Activated T-helper 1 cell treated with anti-CD3 and anti-CD28 coated beads, Interleukin-12 subunit alpha, Interleukin-12 subunit beta, Interleukin-2, Interleukin-4 antibody, amounts not matched to agents 30 ng/mL and 10 ng/mL and 1 ng/mL, durations not matched to agents 14 hours and 24 hours and 36 hours (primary cell): ENCODE data around the gene GNB1L. TPM values are rescaled to one million over a fixed set of nuclear protein-coding genes. Genes with fewer than 3 reads are reported as not detected.

Experiments used
- DNase-seq: peaks from one replicate; pipeline ENCODE4 v3.0.0; 2021; ENCODE audit warnings: low spot score
- H3K27ac Mint-ChIP-seq: one replicate; pipeline ENCODE4 v1.8.0; 2021; ENCODE audit warnings: mild to moderate bottlenecking, mixed read lengths
- H3K27me3 Mint-ChIP-seq: one replicate; pipeline ENCODE4 v1.8.0; 2022; ENCODE audit warnings: mild to moderate bottlenecking, moderate library complexity, mixed read lengths; ENCODE audit not compliant: insufficient read depth
- H3K36me3 Mint-ChIP-seq: one replicate; pipeline ENCODE4 v1.8.0; 2021; ENCODE audit warnings: low read depth, mixed read lengths
- H3K4me1 Mint-ChIP-seq: one replicate; pipeline ENCODE4 v1.8.0; 2021; ENCODE audit warnings: low read depth, mixed read lengths
- H3K4me3 Mint-ChIP-seq: one replicate; pipeline ENCODE4 v1.8.0; 2021; ENCODE audit warnings: mild to moderate bottlenecking, moderate library complexity, mixed read lengths
- H3K9me3 Mint-ChIP-seq: one replicate; pipeline ENCODE4 v1.8.0; 2021; ENCODE audit warnings: mixed read lengths
- intact Hi-C: fragments of 100-400 bp; cut with micrococcal nuclease; formaldehyde crosslinking; loops from one replicate; pipeline ENCODE4 v1.15.1; 2024
- total RNA-seq: library from RNA; stranded (reverse); gene quantifications from 2 replicates; pipeline ENCODE4 v1.2.3, GENCODE V29; 2022

GNB1L gene
- total RNA-seq, 1 donor from 2014 or later, result 21.5 TPM

DNA sequence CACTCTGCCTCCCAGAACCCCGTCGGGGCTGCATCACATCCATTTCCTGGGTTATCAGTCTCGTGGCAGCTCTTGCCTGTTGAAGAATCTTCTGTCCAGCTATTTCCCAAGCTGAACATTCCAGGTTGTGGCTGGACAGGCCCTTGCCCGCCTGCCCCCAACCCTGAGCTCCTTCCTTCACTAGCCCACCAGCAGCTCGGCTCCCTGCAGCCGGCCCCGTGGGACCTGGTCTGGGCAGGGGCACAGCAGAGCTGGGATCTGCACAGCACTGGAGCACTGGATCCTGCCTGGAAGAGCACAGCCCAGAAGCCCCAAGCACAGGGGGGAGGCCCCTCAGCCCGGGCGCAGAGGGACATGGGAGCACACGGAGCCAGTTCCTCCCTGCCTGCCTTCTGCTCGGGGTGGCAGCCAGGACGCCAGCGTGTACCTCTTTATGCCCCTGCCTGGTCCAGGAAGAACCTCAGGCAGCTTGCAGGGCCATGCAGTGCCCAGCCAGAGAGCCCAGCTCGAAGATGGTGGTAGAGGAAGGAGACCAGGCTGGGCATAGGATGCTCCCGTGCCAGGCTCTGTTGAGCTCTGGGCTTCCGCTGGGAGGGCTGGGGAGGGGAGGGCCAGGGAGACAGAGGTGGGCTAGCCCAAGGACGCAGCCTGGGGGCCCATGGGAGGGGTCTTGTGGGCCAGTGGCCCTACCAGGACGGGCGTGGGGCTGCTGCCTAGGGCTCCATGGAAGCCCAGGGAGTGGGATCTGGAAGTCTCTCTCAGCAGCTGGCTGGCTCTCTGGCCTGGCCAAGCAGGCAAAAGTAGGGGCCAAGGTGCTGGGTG, 16.6 kb upstream of the GNB1L start:
- Mint-ChIP-seq H3K27ac (no peak overlapping the region), H3K9me3 (no peaks in the 10 kb centered on the region), H3K36me3 (no peaks in the 10 kb centered on the region), H3K4me3 (no peak overlapping the region), H3K27me3 (peaks cover 6% of the 10 kb centered on the region), H3K4me1 (no peaks in the 10 kb centered on the region)
- no peak for DNase-seq
- intact Hi-C loops, result no loop called here

GRCh38 chr22:19870153-19871022, 15.7 kb upstream of the GNB1L start:
- no peak for DNase-seq
- H3K4me3 Mint-ChIP-seq, result no peak overlapping the region
- H3K4me1 Mint-ChIP-seq, result no peaks in the 10 kb centered on the region

DNA sequence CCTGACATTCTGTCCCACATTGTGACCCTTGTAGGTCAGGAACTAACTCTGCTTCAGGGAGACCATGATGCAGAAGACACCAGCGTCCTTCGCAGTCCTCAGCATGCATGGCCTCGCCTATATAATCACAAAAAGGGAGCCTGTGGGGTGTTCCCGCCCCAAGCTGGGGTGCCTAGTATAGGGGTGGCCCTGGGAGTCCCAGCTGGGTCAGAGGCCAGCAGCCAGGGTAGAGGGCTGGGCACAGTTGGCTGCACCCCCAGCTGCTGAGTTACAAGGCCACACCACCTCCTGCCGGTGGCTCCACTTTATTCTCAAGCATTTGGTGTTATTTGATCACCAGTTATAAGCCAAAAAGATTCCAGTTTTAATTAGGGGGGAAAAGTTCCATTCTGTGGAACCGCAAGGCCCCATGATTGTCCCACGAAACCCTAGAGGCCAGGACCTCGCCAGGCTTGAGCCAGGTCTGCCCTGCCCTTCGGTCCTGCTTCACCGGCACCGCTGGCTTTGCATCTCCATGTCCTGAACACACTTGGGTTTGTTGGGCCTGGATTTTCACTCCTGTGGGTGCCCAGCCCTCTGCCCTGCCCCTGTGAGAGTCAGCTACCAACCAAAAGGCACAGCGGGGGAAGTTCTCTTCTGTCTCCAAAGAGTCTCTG, 15.0 kb upstream of the GNB1L start:
- Mint-ChIP-seq H3K9me3 (no peaks in the 10 kb centered on the region), H3K27ac (no peak overlapping the region), H3K4me3 (no peak overlapping the region), H3K4me1 (no peaks in the 10 kb centered on the region), H3K36me3 (no peaks in the 10 kb centered on the region), H3K27me3 (peaks cover 9% of the 10 kb centered on the region)
- intact Hi-C loops, result no loop called here
- no peak for DNase-seq

More at GRCh38 chr22:19870153-19871022, 15.7 kb upstream of the GNB1L start:
- Mint-ChIP-seq H3K9me3 (no peaks in the 10 kb centered on the region), H3K36me3 (no peaks in the 10 kb centered on the region), H3K27ac (no peak overlapping the region), H3K27me3 (peaks cover 9% of the 10 kb centered on the region)
- intact Hi-C loops, result no loop called here

DNA sequence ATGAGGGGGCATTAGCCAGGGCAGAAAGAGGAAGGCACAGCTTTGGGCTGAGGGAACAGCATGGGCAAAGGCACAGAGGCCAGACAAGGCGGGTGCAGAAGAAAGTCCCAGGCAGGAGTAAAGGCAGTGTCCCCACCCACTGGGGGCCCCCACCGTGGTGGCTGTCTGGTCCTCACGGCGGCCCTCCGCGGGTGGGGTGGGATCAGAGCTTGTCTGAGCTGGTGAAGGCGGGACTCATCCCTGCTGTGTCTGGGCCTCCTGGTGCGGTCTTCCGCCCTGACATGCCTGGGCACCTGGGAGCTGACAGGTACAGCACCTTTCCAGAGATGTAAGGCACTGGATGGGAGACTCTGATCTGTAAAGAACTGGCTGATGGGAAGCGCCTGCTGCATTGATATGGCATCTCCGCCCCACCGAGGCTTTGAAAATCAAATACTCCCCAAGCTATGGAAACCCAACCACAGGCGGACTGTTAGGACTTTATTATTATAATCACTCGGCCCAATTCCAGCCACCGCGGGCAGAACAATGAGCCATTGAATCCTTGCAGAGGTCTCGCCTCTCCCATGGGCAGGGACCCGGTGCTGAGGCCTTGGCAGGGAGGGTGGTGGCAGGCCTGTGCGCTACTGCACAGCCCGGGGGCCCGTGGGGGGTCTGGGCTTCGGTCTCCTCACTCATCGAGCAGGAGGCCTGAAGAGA, 14.2 kb upstream of the GNB1L start:
- no peaks in the 10 kb centered on the region for H3K36me3 Mint-ChIP-seq
- H3K4me1 Mint-ChIP-seq, result no peaks in the 10 kb centered on the region
- H3K9me3 Mint-ChIP-seq, result no peaks in the 10 kb centered on the region
- no peak overlapping the region for H3K4me3 Mint-ChIP-seq
- H3K27ac Mint-ChIP-seq, result no peak overlapping the region
- H3K27me3 Mint-ChIP-seq, result peaks cover 9% of the 10 kb centered on the region
- intact Hi-C loops, result no loop called here
- no peak for DNase-seq

GRCh38 chr22:19868333-19868732, 13.7 kb upstream of the GNB1L start:
- no peak for DNase-seq
- Mint-ChIP-seq H3K4me3 (no peak overlapping the region), H3K4me1 (no peaks in the 10 kb centered on the region), H3K27me3 (peaks cover 9% of the 10 kb centered on the region), H3K9me3 (no peaks in the 10 kb centered on the region), H3K36me3 (no peaks in the 10 kb centered on the region), H3K27ac (no peak overlapping the region)
- intact Hi-C loops, result no loop called here

- Mint-ChIP-seq H3K27ac (no peak overlapping the region), H3K36me3 (no peaks in the 10 kb centered on the region), H3K4me1 (no peaks in the 10 kb centered on the region), H3K27me3 (peaks cover 9% of the 10 kb centered on the region), H3K4me3 (no peak overlapping the region), H3K9me3 (no peaks in the 10 kb centered on the region)
- no peak for DNase-seq
- intact Hi-C loops, result no loop called here
These were observed 12.9 kb upstream of the GNB1L start for GRCh38 chr22:19867617-19868016.

- Mint-ChIP-seq H3K4me1 (no peaks in the 10 kb centered on the region), H3K27ac (no peak overlapping the region), H3K27me3 (peaks cover 9% of the 10 kb centered on the region), H3K36me3 (no peaks in the 10 kb centered on the region), H3K9me3 (no peaks in the 10 kb centered on the region), H3K4me3 (no peak overlapping the region)
- intact Hi-C loops, result no loop called here
- no peak for DNase-seq
These were observed 12.0 kb upstream of the GNB1L start for GRCh38 chr22:19866665-19867009.

DNA sequence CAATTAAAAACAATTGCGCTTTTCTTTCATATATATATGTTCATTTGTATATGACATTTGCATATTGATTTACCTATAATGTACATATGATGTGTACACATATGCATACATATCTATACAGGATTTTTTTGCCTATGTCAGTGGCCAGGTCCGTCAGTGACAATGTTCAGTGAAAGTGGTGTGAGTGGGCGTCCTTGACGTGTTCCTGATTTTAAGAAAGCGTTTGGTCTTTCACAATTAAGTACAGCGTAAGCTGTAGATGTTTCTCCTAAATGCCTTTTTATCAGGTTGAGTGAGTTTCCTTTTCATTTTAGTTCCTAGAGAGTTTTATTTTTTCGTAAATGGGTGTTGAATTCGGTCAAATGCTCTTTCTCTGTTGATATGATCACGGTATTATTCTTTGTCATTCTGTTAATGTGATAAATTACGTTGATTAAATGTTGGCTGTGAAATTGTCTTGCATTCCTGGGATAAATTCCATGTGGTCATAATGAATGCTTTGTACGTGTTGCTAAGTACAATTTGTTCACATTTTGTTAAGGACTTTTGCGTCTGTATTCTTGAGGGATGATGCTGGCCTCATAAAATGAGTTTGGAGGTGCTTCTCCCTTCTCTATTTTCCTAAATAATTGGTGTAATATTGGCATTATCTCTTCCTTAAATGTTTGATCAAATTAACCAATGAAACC, 10.6 kb upstream of the GNB1L start:
- Mint-ChIP-seq H3K27ac (no peak overlapping the region), H3K36me3 (no peaks in the 10 kb centered on the region), H3K27me3 (peaks cover 9% of the 10 kb centered on the region), H3K9me3 (no peaks in the 10 kb centered on the region), H3K4me1 (no peaks in the 10 kb centered on the region), H3K4me3 (no peak overlapping the region)
- DNase-seq, result no peak
- intact Hi-C loops, result no loop called here

DNA sequence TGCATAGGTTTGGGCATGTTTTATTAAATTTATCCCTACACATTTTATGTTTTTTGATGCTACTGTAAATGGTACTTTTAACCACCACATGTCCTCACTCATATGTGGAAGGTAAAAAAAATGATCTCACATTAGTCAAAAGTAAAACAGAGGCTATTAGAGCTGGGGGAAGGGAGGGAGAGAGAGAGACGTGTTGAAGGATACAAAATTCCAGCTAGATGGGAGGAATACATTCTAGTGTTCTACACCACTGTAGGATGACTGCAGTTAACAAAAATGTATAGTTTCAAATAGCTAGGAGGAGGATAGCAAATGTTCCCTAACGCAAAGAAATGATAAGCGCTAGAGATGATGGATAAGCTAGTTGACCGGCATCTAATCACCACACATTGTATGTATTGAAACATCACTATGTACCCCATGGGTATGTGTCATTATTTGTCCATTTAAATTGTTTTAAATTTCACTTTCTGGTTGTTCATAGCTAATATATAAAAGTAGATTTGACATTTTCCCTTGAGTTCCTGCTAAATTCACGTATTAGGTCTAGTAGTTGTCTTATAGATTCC, 9.9 kb upstream of the GNB1L start:
- no peak for DNase-seq
- peaks cover 9% of the 10 kb centered on the region for H3K27me3 Mint-ChIP-seq
- no peaks in the 10 kb centered on the region for H3K9me3 Mint-ChIP-seq
- no peaks in the 10 kb centered on the region for H3K4me1 Mint-ChIP-seq
- H3K27ac Mint-ChIP-seq, result no peak overlapping the region
- intact Hi-C loops, result no loop called here
- no peak overlapping the region for H3K4me3 Mint-ChIP-seq
- no peaks in the 10 kb centered on the region for H3K36me3 Mint-ChIP-seq

GRCh38 chr22:19863571-19863970, 8.9 kb upstream of the GNB1L start:
- Mint-ChIP-seq H3K27ac (no peak overlapping the region), H3K4me1 (no peaks in the 10 kb centered on the region), H3K27me3 (peaks cover 9% of the 10 kb centered on the region), H3K9me3 (no peaks in the 10 kb centered on the region), H3K36me3 (no peaks in the 10 kb centered on the region), H3K4me3 (no peak overlapping the region)
- intact Hi-C loops, result no loop called here
- DNase-seq, result no peak

DNA sequence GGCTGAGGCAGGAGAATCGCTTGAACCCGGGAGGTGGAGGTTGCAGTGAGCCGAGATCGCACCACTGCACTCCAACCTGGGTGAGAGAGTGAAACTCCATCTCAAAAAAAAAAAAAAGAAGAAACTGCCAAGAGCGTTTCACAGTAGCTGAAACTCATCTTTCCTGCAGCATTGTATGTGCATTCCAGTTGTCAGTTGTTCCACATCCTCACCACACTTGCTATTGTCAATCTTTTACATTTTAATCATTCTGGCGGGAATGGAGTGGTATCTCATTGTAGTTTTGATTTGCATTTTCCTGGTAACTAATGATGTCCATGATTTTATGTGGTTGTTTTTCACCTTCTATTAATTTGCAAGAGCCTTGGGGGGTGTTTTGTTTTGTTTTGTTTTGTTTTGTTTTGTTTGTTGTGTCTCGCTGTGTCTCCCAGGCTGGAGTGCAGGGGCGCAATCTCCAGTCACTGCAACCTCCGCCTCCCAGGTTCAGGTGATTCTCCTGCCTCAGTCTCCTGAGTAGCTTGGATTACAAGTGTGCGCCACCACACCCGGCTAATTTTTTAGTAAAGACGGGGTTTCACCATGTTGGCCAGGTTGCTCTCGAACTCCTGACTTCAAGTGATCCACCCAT, 8.1 kb upstream of the GNB1L start:
- Mint-ChIP-seq H3K9me3 (no peaks in the 10 kb centered on the region), H3K27me3 (peaks cover 6% of the 10 kb centered on the region), H3K4me3 (no peak overlapping the region), H3K4me1 (no peaks in the 10 kb centered on the region), H3K36me3 (no peaks in the 10 kb centered on the region), H3K27ac (no peak overlapping the region)
- intact Hi-C loops, result no loop called here
- DNase-seq, result no peak
